OCI-LY3 (cell line): ENCODE measurements around the gene DPAGT1.

Experiments
- CTCF ChIP-seq: fragments of 200-600, 300-600 bp; sonication (generic); IDR thresholded peaks from 2 replicates; pipeline ENCODE4 v1.5.1; 2014; ENCODE audit warnings: antibody characterized with exemption, low read length, low read depth
- EZH2phosphoT487 ChIP-seq: fragments of 200-600 bp; shearing (Covaris generic); IDR thresholded peaks from 2 replicates; pipeline ENCODE4 v1.6.1; 2018; ENCODE audit warnings: antibody characterized with exemption, mixed run types, low read depth

GRCh38 chr11:119078675-119079420, 22.8 kb downstream of the DPAGT1 start:
- TF ChIP-seq CTCF (no peak), EZH2phosphoT487 (no peak)
